SK-N-SH treated with all-trans-retinoic acid at 6 μM for 48 hours (cell line): ENCODE data around the gene TGFBRAP1.

Experiments
- BACH2 ChIP-seq: fragments of 250-450 bp; sonication (Bioruptor Pico); IDR thresholded peaks from 2 replicates; pipeline ENCODE4 v1.9.0; 2021; ENCODE audit warnings: mild to moderate bottlenecking, borderline replicate concordance
- CSRNP3 ChIP-seq: fragments of 250-450 bp; sonication (Bioruptor Pico); IDR thresholded peaks from 2 replicates; pipeline ENCODE4 v1.5.1; 2021; ENCODE audit warnings: mild to moderate bottlenecking, moderate library complexity
- PATZ1 ChIP-seq: fragments of 250-450 bp; sonication (Bioruptor Pico); IDR thresholded peaks from 2 replicates; pipeline ENCODE4 v1.8.0; 2020; ENCODE audit warnings: mild to moderate bottlenecking, moderate library complexity, borderline replicate concordance
- RARB ChIP-seq: fragments of 250-450 bp; sonication (Bioruptor Pico); IDR thresholded peaks from 2 replicates; pipeline ENCODE4 v1.8.0; 2021; ENCODE audit warnings: mild to moderate bottlenecking, moderate library complexity
- TSHZ2 ChIP-seq: fragments of 250-450 bp; sonication (Bioruptor Pico); IDR thresholded peaks from 2 replicates; pipeline ENCODE4 v1.5.0; 2020; ENCODE audit warnings: mild to moderate bottlenecking, moderate library complexity
- ZFP3 ChIP-seq: fragments of 250-450 bp; sonication (Bioruptor Pico); IDR thresholded peaks from 2 replicates; pipeline ENCODE4 v1.5.0; 2020; ENCODE audit warnings: mild to moderate bottlenecking, moderate library complexity
- ZFP30 ChIP-seq: fragments of 450-650 bp; formaldehyde crosslinking; IDR thresholded peaks from 2 replicates; pipeline ENCODE4 v1.5.0; 2022; ENCODE audit warnings: mild to moderate bottlenecking, moderate library complexity

- TF ChIP-seq PATZ1 (CRISPR knock-in tag) (no peak), CSRNP3 (CRISPR knock-in tag) (no peak), BACH2 (no peak), ZFP30 (no peak), ZFP3 (CRISPR knock-in tag) (no peak), TSHZ2 (CRISPR knock-in tag) (no peak), RARB (CRISPR knock-in tag) (no peak)
Observed at GRCh38 chr2:105317937-105318336, 11.6 kb downstream of the TGFBRAP1 start.
